Measurements from ENCODE around the gene AVPI1.
"Not testable (repeated sequence)": the region's sequence is repeated elsewhere in the genome, so short reads cannot be mapped to it uniquely, and the experiment has no call there.

Gene AVPI1

DNA sequence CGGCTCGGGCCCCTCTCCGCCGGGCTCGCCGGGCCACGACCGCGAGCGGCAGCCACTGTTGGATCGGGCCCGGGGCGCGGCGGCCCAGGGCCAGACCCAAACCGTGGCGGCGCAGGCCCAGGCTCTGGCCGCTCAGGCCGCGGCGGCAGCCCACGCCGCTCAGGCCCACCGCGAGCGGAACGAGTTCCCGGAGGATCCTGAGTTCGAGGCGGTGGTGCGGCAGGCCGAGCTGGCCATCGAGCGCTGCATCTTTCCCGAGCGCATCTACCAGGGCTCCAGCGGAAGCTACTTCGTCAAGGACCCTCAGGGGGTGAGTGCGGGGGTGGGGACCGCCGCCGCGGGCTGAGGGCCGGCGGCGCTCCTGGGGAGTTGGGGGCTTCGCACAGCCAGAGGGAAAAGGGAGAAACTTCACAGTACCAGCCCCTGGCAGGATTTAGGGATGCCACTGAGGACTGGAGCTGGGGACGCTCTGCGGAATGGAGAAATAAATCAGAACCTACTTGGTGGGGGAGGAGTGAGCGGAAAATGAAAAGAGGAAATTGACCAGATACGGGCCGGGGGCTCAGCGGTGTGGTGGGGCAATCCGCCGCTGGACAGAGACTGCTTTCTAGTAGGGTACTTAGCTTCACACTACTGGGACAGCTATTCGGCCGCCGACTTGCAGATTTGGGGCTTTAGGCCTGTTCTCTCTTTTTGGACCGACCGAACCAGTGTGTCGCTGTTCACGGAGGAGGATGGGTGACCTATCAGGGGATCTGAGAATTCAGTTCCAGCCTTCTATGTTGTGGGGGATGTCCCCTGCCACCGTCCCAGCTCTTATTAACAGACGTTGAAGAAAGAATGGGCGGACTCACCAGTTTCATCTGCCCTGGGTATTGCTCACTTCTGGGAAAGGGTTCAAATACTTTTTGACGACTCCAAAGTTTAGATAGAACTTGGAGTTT is 45.9 kb downstream of the AVPI1 start:
- DNase-seq (ENCODE audit: low read depth, low spot score) = peak; percentile 63

DNA sequence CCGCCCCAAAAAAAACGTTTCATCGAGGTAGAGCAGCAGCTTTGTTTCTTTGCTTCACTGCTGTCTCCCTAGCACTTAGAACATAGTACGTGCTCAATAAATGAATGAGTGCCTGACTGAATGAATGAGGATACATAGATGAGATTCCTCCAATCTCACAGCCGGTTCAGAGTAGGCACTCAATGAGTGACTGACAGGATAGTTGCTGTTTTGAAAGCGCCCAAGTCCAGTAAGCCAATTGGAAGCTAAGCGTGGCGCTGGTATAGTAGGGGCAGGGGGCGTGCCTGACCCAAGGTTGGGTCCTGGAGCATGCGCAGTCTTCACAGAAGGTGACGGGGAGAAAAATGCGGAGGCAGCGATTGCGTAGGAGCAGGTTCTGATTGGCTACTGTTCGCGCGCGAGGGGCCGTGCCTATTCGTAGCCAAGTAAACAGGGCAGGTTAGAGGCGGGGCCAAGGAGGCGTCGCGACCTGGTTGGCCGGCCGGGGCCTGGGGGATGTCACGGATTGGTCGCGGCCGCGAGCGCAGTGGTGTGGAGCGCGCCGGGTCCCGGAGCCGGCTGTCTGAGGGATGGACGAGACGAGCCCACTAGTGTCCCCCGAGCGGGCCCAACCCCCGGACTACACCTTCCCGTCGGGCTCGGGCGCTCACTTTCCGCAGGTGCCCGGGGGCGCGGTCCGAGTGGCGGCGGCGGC is 46.7 kb downstream of the AVPI1 start, which contains the start of gene PI4K2A:
Gene PI4K2A (plus strand): TSS at position 498 of the 694 bp plus-strand sequence. CDS start 72 bp downstream, at position 570.
- DNase-seq (ENCODE audit: low read depth, low spot score) = peak; percentile 100

DNA sequence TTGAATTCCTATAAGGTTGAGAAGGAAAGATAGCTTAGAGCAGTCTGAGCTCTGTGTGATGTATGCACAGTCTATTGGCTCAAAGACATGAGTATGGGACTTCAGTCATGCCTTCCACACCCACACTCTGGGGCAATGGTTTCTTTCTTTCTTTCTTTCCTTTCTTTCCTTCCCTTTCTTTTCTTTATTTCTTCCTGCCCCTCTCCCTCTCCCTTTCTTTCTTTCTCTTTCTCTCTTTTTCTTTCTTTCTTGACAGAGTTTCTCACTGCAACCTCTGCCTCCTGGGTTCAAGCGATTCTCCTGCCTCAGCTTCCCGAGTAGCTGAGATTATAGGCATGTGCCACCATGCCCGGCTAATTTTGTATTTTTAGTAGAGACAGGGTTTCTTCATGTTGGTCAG is 48.0 kb downstream of the AVPI1 start:
- DNase-seq (ENCODE audit: low read depth, low spot score) = not testable (repeated sequence)

DNA sequence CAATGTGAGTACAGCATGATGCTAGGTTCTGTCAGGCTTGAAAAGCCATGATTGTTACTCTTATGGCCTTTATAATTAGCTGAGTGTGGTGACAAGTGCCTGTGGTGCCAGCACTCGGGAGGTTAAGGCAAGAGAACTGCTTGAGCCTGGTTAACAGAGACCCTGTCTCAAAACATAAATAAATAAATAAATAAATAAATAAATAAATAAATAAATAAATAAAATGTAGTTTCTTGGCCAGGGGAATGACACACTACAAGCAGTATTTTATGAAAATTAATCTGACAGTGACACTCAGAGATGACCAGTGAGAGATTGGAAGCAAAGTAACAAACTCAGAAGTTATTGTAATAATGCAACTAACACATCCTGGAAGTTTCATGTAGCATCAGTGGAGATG is 51.5 kb downstream of the AVPI1 start:
- DNase-seq (ENCODE audit: low read depth, low spot score) = no peak

DNA sequence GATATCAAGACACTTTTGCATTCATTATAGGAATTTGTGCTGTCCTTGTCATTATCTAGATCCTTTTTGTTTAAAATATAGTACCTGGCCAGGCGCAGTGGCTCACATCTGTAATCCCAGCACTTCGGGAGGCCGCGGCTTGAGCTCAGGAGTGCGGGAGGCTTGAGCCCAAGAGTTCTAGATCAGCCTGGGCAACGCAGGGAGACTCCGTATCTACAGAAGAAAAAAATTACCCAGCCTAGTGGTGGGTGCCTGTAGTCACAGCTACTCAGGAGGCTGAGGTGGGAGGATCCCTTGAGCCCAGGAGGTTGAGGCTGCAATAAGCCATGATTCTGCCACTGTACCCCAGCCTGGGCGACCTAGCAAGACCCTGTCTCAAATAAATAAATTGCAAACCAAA is 53.1 kb downstream of the AVPI1 start:
- DNase-seq (ENCODE audit: low read depth, low spot score) = no peak

DNA sequence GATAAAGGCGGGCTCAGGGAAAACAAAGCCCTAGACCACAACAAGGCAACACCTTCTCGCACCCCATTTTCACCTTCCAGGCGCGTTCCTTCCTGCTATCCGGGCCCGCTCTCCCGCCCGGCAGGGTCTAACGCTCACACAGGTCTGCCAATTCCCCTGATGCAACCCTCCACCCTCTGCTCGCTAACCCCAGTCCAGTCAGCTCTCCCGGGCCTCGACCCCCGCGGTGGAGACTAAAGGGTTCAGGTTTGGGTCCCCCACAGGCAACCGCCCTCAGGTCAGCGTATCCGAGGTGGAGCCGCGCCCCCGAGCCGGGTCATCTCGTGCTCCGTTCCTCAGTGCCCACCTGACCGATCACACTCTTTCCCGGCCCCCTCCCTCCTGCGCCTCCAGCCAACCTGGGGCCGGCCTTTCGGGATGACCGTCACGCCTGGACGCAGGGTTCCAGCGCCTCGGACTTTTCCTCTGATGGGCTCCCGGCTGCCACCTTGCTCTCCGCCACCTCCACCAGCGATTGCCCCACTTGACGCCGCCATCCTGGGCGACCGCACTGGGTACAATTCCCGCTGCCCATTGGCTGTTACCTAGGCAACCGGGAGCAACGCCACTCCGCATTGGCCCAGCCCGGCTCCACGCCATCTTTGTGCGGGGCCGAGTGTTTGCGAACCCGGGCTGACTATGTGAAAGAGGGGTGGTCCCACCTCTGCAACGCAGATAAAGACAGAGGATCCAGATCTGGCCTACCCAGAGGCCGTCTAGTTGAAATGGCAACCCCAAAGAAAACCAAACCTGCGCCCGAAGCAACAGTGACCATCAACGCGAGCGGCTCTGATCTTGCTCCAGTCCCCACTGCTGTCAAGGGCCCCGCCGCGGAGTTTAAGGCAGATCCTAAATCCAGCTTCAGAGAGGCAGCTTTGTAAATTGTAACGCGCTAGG is 53.8 kb downstream of the AVPI1 start, which contains the start of gene MORN4:
Gene MORN4 (minus strand): TSS at position 552 of the 936 bp plus-strand sequence. CDS start 13,847 bp downstream, outside the sequence.
- peak; percentile 97 for DNase-seq (ENCODE audit: low read depth, low spot score)

DNA sequence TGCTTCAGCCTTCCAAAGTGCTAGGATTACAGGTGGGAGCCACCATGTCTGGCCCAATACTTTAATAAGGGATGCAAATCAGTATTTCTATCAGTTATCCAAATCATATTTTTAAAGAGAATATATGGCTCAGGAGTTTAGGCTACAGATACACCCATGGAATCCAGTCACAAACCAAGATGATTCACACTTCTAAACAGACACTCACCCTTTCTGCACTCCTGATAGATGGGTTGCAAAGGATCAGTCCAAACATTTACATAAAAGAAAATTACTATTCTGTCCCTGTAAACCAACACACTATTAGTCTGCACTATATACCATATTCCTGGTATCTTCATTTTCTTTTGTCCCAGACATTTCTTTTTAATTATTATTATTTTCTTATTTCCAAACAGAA is 55.9 kb downstream of the AVPI1 start:
- no peak for DNase-seq (ENCODE audit: low read depth, low spot score)

DNA sequence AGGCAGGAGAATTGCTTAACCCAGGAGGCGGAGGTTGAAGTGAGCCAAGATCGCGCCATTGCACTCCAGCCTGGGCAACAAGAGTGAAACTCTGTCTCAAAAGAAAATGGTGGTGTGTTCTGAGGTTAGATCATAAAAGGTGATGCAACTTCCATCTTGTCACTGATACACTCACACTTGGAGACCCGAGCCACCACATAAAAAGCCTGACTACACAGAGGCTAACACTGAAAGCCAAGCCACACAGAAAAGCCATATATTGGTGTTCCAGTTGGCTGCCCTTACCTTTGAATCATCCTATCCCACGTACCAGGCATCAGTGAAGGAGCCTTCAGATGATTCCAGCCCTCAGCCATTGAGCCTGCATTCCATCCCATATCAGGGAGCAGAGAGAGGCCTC is 57.8 kb downstream of the AVPI1 start:
- DNase-seq (ENCODE audit: low read depth, low spot score) = no peak

DNA sequence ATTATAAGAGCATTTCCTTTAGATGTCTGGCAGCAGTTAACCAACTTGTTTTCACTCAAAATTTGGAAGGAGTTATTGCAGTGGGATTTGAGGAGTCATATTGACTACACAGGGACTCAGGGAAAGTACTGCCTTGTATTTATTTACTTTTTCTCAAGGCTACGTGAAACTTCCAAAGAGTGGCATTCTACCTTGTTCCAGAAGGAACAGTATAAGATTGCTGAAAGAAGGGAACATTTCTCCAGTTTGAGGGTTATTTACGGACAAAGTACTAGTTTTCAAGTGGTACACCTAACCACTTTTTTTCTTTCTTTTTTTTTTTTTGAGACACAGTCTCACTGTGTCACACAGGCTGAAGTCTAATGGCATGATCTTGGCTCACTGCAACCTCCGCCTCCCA is 58.8 kb downstream of the AVPI1 start:
- no peak for DNase-seq (ENCODE audit: low read depth, low spot score)

DNA sequence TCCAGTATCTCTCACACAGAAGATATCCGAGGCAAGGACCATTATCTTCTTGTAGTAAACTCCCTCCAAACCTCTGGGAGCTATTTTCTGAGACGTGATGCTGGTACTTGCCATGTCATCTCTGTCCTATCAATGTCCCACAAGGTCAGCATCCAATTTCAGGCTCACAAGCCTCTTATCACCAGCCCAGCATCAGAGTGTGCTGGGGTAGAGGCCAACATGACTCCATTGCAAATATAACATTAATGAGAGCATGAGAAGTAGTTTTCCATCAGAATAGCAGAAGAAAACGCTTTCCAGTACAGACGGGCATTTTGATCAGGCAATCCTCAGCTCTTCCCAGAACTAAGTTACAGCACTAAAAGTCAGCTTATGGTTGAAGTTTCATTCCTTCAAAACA is 59.3 kb downstream of the AVPI1 start:
- no peak for DNase-seq (ENCODE audit: low read depth, low spot score)
